ENCODE measurements around the gene CARMIL3.
A peak's percentile ranks its signal among the peaks of the same experiment; 100 is the strongest.
"Not testable (repeated sequence)": the region's sequence is repeated elsewhere in the genome, so short reads cannot be mapped to it uniquely, and the experiment has no call there.

CARMIL3 gene, protein sequence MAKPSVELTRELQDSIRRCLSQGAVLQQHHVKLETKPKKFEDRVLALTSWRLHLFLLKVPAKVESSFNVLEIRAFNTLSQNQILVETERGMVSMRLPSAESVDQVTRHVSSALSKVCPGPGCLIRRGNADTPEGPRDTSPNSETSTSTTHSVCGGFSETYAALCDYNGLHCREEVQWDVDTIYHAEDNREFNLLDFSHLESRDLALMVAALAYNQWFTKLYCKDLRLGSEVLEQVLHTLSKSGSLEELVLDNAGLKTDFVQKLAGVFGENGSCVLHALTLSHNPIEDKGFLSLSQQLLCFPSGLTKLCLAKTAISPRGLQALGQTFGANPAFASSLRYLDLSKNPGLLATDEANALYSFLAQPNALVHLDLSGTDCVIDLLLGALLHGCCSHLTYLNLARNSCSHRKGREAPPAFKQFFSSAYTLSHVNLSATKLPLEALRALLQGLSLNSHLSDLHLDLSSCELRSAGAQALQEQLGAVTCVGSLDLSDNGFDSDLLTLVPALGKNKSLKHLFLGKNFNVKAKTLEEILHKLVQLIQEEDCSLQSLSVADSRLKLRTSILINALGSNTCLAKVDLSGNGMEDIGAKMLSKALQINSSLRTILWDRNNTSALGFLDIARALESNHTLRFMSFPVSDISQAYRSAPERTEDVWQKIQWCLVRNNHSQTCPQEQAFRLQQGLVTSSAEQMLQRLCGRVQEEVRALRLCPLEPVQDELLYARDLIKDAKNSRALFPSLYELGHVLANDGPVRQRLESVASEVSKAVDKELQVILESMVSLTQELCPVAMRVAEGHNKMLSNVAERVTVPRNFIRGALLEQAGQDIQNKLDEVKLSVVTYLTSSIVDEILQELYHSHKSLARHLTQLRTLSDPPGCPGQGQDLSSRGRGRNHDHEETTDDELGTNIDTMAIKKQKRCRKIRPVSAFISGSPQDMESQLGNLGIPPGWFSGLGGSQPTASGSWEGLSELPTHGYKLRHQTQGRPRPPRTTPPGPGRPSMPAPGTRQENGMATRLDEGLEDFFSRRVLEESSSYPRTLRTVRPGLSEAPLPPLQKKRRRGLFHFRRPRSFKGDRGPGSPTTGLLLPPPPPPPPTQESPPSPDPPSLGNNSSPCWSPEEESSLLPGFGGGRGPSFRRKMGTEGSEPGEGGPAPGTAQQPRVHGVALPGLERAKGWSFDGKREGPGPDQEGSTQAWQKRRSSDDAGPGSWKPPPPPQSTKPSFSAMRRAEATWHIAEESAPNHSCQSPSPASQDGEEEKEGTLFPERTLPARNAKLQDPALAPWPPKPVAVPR (N-terminal part only)

GRCh38 chr14:24051789-24052655 is at the start of gene CARMIL3:
CARMIL3 (plus strand) TSS chr14:24052009; CDS start chr14:24052154, 145 bp downstream.
- H3K36me3 ChIP-seq (ENCODE audit: insufficient read depth, low read depth, low read length) = no peaks in the 10 kb centered on the region
- no peaks in the 10 kb centered on the region; the same call in 1 of the 2 replicates for H3K27me3 ChIP-seq (ENCODE audit: insufficient read depth, low read length)
- peak within 1 kb of the TSS; percentile 84 for H3K9ac ChIP-seq (ENCODE audit: low read depth, low read length)
- H3K4me3 ChIP-seq (ENCODE audit: low read length) = peak within 1 kb of the TSS; percentile 87
- H3K27ac ChIP-seq (ENCODE audit: low read length) = no peak within 1 kb of the TSS
- H3K4me1 ChIP-seq (ENCODE audit: insufficient read depth, low read length) = peaks cover 3% of the 10 kb centered on the region; the same call in 1 of the 2 replicates
- H3K9me3 ChIP-seq (ENCODE audit: insufficient read depth, low read depth, low read length) = no peaks in the 10 kb centered on the region

GRCh38 chr14:24006471-24006816 is 45.4 kb upstream of the CARMIL3 start:
- H3K4me3 ChIP-seq (ENCODE audit: low read length) = peak overlapping the region; percentile 42; the same call in 1 of the 2 replicates
- H3K4me1 ChIP-seq (ENCODE audit: insufficient read depth, low read length); H3K9me3 ChIP-seq (ENCODE audit: insufficient read depth, low read depth, low read length); H3K36me3 ChIP-seq (ENCODE audit: insufficient read depth, low read depth, low read length); H3K9ac ChIP-seq (ENCODE audit: low read depth, low read length); H3K27ac ChIP-seq (ENCODE audit: low read length); H3K27me3 ChIP-seq (ENCODE audit: insufficient read depth, low read length): not testable (repeated sequence)

DNA sequence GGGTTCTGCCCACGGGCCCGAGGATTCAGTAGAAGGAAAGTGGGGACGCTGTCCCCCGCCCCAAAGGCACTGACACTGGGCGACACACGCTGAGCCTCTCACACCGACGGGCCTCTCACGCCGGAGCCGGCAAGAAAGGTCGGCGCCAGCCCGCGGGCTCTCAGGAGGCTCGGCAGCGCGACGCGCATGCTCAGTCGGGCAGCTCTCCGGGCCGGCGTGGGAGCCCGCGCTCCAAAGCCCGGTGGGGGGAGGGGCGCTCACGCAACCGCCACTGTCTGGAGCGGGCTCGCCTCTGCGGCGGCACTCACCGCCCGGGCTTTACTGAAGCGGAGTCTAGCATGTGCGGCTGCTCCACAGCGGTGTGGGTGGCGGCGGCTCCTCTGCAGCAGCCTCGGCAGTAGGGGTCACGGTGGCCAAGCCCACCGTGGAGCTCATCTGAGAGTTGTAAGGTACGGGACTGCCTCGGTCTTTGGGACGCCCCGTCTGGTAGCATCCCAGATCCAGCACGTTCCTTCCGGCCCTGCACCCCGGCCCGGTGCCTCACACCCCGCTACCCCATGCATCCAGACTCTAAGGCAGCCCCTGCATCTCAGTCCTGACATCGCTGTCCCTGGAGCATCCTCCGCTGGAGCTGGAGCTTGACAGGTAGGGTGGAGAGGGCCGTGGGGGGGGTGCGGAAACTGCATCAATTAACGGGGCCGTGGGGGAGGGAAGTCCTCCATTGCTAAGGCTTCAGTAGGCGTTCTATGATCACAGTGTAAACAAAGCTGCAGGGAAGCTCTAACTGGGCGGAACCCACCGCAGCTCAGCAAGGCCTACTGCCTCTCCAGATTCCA is 44.8 kb upstream of the CARMIL3 start:
- peak overlapping the region; percentile 42; the same call in 1 of the 2 replicates for H3K4me3 ChIP-seq (ENCODE audit: low read length)
- not testable (repeated sequence) for H3K27me3 ChIP-seq (ENCODE audit: insufficient read depth, low read length); H3K27ac ChIP-seq (ENCODE audit: low read length); H3K36me3 ChIP-seq (ENCODE audit: insufficient read depth, low read depth, low read length); H3K4me1 ChIP-seq (ENCODE audit: insufficient read depth, low read length); H3K9ac ChIP-seq (ENCODE audit: low read depth, low read length); H3K9me3 ChIP-seq (ENCODE audit: insufficient read depth, low read depth, low read length)

GRCh38 chr14:24011051-24011450 is 40.8 kb upstream of the CARMIL3 start:
- H3K4me1 ChIP-seq (ENCODE audit: insufficient read depth, low read length) = peaks cover 18% of the 10 kb centered on the region; the same call in 1 of the 2 replicates
- no peaks in the 10 kb centered on the region for H3K9me3 ChIP-seq (ENCODE audit: insufficient read depth, low read depth, low read length)
- no peak overlapping the region for H3K27ac ChIP-seq (ENCODE audit: low read length)
- H3K4me3 ChIP-seq (ENCODE audit: low read length) = no peak overlapping the region
- no peaks in the 10 kb centered on the region for H3K27me3 ChIP-seq (ENCODE audit: insufficient read depth, low read length)
- H3K36me3 ChIP-seq (ENCODE audit: insufficient read depth, low read depth, low read length) = no peaks in the 10 kb centered on the region
- H3K9ac ChIP-seq (ENCODE audit: low read depth, low read length) = no peak overlapping the region

DNA sequence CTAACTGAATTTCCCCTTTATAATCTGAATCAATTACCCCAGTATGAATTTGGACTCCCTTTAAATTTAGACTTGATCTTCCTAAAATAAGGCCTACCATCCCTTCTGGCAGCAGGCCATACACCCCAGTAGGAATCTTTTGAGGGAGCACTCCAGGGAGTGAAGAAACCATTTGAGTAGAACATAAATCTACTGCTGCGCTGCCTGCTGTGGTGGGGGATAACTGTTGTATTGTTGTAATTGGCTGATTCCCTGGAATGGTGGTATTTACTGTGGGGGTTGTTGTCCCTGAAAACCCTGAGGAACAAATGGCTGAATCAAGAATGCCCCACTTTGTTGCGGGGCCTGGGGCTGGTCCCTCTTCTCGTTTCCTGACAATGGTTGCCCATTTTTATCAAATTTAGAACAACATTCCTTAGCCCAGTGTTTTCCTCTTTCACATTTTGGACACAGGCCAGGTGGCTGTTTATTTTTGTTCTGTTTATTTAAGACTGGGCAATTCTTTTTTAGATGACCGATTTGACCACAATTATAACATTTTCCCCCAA is 39.0 kb upstream of the CARMIL3 start:
- not testable (repeated sequence) for H3K36me3 ChIP-seq (ENCODE audit: insufficient read depth, low read depth, low read length); H3K9me3 ChIP-seq (ENCODE audit: insufficient read depth, low read depth, low read length); H3K27ac ChIP-seq (ENCODE audit: low read length); H3K27me3 ChIP-seq (ENCODE audit: insufficient read depth, low read length)
- Histone ChIP-seq H3K9ac (ENCODE audit: low read depth, low read length) (peak overlapping the region; percentile 46; the same call in 1 of the 2 replicates), H3K4me1 (ENCODE audit: insufficient read depth, low read length) (peaks cover 18% of the 10 kb centered on the region; the same call in 1 of the 2 replicates), H3K4me3 (ENCODE audit: low read length) (peak overlapping the region; percentile 36; the same call in 1 of the 2 replicates)

- Histone ChIP-seq H3K27me3 (ENCODE audit: insufficient read depth, low read length) (no peaks in the 10 kb centered on the region), H3K9ac (ENCODE audit: low read depth, low read length) (no peak overlapping the region; the same call in 1 of the 2 replicates), H3K27ac (ENCODE audit: low read length) (no peak overlapping the region), H3K9me3 (ENCODE audit: insufficient read depth, low read depth, low read length) (no peaks in the 10 kb centered on the region), H3K36me3 (ENCODE audit: insufficient read depth, low read depth, low read length) (no peaks in the 10 kb centered on the region), H3K4me1 (ENCODE audit: insufficient read depth, low read length) (peaks cover 18% of the 10 kb centered on the region; the same call in 1 of the 2 replicates), H3K4me3 (ENCODE audit: low read length) (no peak overlapping the region)
These were observed 37.9 kb upstream of the CARMIL3 start for GRCh38 chr14:24013654-24014514.

DNA sequence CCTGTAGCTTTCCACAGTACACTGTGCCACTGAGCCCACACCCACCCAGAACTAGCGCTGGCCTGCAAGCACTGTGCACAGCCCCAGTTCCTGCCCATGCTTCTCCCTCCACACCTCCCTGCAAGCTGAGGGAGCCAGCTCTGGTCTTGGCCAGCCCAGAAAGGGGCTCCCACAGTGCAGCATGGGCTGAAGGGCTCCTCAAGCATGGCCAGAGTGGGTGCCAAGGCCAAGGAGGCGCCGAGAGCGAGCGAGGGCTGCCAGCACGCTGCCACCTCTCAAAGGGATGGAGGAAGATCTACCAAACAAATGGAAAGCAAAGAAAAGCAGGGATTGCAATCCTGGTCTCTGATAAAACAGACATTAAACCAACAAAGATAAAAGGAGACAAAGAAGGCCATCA is 36.1 kb upstream of the CARMIL3 start:
- H3K4me1 ChIP-seq (ENCODE audit: insufficient read depth, low read length) = peaks cover 18% of the 10 kb centered on the region; the same call in 1 of the 2 replicates
- not testable (repeated sequence) for H3K9ac ChIP-seq (ENCODE audit: low read depth, low read length); H3K36me3 ChIP-seq (ENCODE audit: insufficient read depth, low read depth, low read length); H3K9me3 ChIP-seq (ENCODE audit: insufficient read depth, low read depth, low read length); H3K27me3 ChIP-seq (ENCODE audit: insufficient read depth, low read length); H3K27ac ChIP-seq (ENCODE audit: low read length); H3K4me3 ChIP-seq (ENCODE audit: low read length)

GRCh38 chr14:24018978-24019377 is 32.8 kb upstream of the CARMIL3 start:
- not testable (repeated sequence) for H3K4me1 ChIP-seq (ENCODE audit: insufficient read depth, low read length); H3K27ac ChIP-seq (ENCODE audit: low read length); H3K36me3 ChIP-seq (ENCODE audit: insufficient read depth, low read depth, low read length); H3K9me3 ChIP-seq (ENCODE audit: insufficient read depth, low read depth, low read length); H3K4me3 ChIP-seq (ENCODE audit: low read length); H3K27me3 ChIP-seq (ENCODE audit: insufficient read depth, low read length); H3K9ac ChIP-seq (ENCODE audit: low read depth, low read length)

DNA sequence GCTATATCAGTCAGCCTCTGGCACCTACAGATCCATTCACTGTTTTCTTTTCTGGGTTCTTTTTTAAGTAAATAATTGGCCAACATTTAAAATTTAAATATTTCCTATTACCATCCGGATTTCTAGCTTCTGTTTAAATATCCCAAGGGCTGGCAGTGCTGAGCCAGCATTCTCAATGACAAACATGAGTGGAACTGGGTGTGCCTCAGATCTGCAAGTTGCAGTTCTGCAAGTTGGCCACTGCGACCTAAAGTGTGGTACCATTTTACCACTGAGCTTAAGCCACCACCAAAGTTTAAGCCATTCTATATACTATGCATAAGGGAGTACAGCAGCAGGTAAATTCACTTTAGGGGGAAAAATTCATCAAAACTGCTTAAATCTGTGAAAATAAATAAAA is 31.9 kb upstream of the CARMIL3 start:
- H3K36me3 ChIP-seq (ENCODE audit: insufficient read depth, low read depth, low read length); H3K27me3 ChIP-seq (ENCODE audit: insufficient read depth, low read length); H3K4me3 ChIP-seq (ENCODE audit: low read length); H3K9ac ChIP-seq (ENCODE audit: low read depth, low read length); H3K27ac ChIP-seq (ENCODE audit: low read length); H3K9me3 ChIP-seq (ENCODE audit: insufficient read depth, low read depth, low read length); H3K4me1 ChIP-seq (ENCODE audit: insufficient read depth, low read length): not testable (repeated sequence)
